Right lobe of liver (tissue), 4 donors: Measurements from ENCODE around the gene EFCAB5.

Experiments used
- POLR2A ChIP-seq: fragments of 450-650 bp; IDR thresholded peaks from one replicate; pipeline ENCODE4 v1.6.1; 2017; ENCODE audit warnings: antibody characterized with exemption, mild to moderate bottlenecking
- TF ChIP-seq, protein P1 (sequence below), 4 donors: fragments of 200-600 bp in 3 of 4; fragments of 450-650 bp in 1 of 4; IDR thresholded peaks; one replicate each; pipeline versions ENCODE4 v1.5.1 to v1.8.0; 2016 to 2022; ENCODE audit warnings: antibody characterized with exemption in 4 of 4, mild to moderate bottlenecking in 2 of 4
- donor health status: DM: no; HTN: no; CAD: no.
- donor health status: DM: no; HTN: no; CAD: no.
- donor health status: DM: no; HTN: yes; CAD: no.

DNA sequence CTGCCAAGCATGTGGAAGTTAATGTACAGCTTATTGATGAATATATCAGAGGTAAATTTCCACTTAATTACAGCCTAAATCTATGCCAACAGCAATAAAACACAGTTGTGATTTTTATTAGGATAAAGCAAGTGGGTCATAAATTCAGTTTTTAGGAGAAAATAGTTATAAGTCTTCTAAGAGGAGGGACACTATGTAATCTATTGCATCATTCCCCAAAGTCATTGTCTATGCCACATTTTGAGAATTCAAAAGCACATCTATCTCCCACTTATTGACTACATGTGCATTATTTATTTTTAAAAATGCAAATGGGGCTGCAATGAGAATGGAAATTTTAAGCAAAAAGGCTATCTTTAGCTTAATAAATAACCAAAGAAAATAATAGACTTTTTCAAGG is 151.5 kb downstream of the EFCAB5 start:
- TF ChIP-seq POLR2A = no peak
- TF ChIP-seq, protein P1, sequence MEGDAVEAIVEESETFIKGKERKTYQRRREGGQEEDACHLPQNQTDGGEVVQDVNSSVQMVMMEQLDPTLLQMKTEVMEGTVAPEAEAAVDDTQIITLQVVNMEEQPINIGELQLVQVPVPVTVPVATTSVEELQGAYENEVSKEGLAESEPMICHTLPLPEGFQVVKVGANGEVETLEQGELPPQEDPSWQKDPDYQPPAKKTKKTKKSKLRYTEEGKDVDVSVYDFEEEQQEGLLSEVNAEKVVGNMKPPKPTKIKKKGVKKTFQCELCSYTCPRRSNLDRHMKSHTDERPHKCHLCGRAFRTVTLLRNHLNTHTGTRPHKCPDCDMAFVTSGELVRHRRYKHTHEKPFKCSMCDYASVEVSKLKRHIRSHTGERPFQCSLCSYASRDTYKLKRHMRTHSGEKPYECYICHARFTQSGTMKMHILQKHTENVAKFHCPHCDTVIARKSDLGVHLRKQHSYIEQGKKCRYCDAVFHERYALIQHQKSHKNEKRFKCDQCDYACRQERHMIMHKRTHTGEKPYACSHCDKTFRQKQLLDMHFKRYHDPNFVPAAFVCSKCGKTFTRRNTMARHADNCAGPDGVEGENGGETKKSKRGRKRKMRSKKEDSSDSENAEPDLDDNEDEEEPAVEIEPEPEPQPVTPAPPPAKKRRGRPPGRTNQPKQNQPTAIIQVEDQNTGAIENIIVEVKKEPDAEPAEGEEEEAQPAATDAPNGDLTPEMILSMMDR (IDR thresholded peaks at IDR 0.05) = no peak
